GM19238 (cell line): ENCODE measurements around the gene RHO.
A peak's percentile ranks its signal among the peaks of the same experiment; 100 is the strongest.

Source experiments
- DNase-seq: peaks from one replicate; pipeline ENCODE4 v3.0.0; 2011; ENCODE audit warnings: low spot score; ENCODE audit not compliant: insufficient read length

RHO gene

GRCh38 chr3:129519896-129520715, 8.3 kb upstream of the RHO start:
- DNase-seq = no peak

GRCh38 chr3:129520960-129521359, 7.5 kb upstream of the RHO start:
- DNase-seq = no peak

DNA sequence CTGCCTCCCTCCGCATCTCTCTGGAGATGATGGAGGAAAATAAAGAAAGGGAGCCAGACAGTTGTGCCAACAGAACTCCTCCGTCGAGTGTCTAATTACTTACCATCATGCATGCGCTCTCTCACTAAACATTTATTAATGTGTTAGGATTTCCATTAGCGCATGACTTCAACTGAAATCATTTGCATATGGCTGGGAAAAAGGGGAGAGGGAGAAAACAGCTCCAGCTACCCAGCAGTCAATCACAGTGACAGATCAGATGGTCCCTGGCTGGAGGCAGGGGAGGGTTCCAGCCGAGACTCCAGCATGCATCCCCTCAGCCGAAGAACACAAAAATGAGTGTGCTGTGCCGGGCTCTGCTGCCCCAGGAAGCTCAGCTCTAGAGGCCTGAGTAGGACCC, 6.8 kb upstream of the RHO start:
- no peak for DNase-seq

- DNase-seq = no peak
Measured at GRCh38 chr3:129522953-129523352, 5.5 kb upstream of the RHO start.

DNA sequence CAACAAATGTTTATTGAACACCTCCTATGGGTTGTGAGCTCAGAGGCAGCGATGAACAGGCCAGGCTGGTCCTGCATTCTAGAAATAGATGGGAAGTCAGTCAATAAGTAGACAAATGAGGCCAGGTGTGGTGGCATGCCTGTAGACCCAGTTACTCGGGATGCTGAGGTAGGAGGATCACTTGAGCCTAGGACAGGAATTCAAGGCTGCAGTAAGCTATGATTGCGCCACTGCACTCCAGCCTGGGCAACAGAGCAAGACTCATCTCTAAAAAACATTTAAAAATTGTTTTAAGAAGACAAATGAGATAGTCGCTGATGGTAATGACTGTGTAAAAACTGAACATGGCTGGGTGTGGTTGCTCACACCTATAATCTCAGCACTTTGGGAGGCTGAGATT, 4.4 kb upstream of the RHO start:
- no peak for DNase-seq

- DNase-seq = no peak
Measured at GRCh38 chr3:129525341-129525968, 3.0 kb upstream of the RHO start.

GRCh38 chr3:129526121-129526900, 2.1 kb upstream of the RHO start:
- DNase-seq = peak; percentile 70

- no peak for DNase-seq
Measured at GRCh38 chr3:129527262-129527661, 1.2 kb upstream of the RHO start.

DNA sequence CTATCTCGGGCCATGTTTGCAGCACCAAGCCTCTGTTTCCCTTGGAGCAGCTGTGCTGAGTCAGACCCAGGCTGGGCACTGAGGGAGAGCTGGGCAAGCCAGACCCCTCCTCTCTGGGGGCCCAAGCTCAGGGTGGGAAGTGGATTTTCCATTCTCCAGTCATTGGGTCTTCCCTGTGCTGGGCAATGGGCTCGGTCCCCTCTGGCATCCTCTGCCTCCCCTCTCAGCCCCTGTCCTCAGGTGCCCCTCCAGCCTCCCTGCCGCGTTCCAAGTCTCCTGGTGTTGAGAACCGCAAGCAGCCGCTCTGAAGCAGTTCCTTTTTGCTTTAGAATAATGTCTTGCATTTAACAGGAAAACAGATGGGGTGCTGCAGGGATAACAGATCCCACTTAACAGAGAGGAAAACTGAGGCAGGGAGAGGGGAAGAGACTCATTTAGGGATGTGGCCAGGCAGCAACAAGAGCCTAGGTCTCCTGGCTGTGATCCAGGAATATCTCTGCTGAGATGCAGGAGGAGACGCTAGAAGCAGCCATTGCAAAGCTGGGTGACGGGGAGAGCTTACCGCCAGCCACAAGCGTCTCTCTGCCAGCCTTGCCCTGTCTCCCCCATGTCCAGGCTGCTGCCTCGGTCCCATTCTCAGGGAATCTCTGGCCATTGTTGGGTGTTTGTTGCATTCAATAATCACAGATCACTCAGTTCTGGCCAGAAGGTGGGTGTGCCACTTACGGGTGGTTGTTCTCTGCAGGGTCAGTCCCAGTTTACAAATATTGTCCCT, 1.2 kb downstream of the RHO start:
- no peak for DNase-seq

- no peak for DNase-seq
Measured at GRCh38 chr3:129530251-129530791, 1.9 kb downstream of the RHO start.

- no peak for DNase-seq
Measured at GRCh38 chr3:129530821-129531220, 2.4 kb downstream of the RHO start.

- DNase-seq = no peak
Measured at GRCh38 chr3:129531699-129532098, 3.3 kb downstream of the RHO start.

DNA sequence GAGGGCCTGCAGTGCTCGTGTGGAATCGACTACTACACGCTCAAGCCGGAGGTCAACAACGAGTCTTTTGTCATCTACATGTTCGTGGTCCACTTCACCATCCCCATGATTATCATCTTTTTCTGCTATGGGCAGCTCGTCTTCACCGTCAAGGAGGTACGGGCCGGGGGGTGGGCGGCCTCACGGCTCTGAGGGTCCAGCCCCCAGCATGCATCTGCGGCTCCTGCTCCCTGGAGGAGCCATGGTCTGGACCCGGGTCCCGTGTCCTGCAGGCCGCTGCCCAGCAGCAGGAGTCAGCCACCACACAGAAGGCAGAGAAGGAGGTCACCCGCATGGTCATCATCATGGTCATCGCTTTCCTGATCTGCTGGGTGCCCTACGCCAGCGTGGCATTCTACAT, 3.8 kb downstream of the RHO start:
- no peak for DNase-seq

GRCh38 chr3:129533406-129533805, 5.0 kb downstream of the RHO start:
- no peak for DNase-seq

DNA sequence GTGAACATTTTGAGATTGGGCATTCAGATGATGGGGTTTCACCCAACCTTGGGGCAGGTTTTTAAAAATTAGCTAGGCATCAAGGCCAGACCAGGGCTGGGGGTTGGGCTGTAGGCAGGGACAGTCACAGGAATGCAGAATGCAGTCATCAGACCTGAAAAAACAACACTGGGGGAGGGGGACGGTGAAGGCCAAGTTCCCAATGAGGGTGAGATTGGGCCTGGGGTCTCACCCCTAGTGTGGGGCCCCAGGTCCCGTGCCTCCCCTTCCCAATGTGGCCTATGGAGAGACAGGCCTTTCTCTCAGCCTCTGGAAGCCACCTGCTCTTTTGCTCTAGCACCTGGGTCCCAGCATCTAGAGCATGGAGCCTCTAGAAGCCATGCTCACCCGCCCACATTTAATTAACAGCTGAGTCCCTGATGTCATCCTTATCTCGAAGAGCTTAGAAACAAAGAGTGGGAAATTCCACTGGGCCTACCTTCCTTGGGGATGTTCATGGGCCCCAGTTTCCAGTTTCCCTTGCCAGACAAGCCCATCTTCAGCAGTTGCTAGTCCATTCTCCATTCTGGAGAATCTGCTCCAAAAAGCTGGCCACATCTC, 6.1 kb downstream of the RHO start:
- no peak for DNase-seq

DNA sequence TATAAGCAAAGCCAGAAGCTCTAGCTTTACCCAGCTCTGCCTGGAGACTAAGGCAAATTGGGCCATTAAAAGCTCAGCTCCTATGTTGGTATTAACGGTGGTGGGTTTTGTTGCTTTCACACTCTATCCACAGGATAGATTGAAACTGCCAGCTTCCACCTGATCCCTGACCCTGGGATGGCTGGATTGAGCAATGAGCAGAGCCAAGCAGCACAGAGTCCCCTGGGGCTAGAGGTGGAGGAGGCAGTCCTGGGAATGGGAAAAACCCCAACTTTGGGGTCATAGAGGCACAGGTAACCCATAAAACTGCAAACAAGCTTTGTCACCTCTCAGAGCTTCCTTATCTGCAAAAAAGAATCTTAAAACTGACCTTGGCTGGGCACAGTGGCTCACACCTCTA, 6.6 kb downstream of the RHO start:
- no peak for DNase-seq

DNA sequence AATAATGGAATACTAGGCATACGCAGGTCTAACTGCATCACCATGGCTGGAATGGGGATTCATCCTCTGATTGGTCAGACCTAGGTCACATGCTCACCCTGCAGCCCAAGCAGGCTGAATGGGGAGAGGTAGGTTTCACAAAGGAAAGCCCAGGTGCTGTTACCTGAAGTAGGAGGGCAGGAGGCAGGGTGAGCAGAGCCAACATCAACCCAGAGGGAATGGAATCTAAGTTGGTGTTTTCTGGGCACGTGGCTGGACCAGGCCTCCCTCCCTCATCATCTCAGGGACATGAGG, 7.9 kb downstream of the RHO start:
- DNase-seq = no peak

DNA sequence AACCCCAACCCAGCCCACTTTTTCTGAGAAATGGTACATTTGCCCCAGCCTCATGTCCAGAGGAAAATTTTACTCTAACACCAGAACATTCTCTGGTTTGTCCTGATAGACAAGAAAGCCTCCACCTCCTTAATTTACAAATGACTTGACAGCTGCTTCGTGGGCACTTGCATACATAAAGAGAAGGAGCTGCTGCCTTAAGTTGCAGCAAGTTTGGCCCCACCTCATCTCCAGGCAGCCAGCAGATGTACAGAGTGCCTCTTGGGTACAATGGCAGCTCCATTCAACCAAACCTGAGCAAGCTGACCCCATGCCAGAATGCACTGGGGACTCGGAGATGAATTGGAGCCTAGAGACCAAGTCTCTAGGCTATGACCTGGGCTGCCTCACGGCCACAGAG, 8.4 kb downstream of the RHO start:
- DNase-seq = no peak

DNA sequence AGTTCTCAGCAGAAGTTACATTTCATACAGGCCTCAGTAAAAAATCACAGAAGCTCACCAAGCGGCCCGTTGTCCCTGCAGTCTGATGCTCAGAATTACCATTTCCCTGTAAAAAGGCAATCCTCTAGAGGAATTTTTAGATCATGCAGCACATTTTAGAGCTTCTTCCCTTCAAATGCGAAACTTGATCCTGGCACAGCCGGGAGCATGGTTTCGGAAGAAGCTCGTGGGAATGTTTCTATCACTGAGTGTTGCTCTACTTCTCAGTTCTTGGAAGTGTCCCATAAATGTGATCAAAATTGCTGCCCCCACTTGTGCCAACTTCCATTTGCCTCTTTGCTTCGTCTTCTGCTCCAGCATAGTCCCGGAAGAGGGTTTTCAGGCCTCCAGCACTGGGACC, 10.8 kb downstream of the RHO start:
- DNase-seq = no peak

- no peak for DNase-seq
Measured at GRCh38 chr3:129540776-129541516, 12.5 kb downstream of the RHO start.
